GM12878 (cell line): Measurements from ENCODE around the gene TARM1. TPM values are rescaled to one million over a fixed set of nuclear protein-coding genes. Genes with fewer than 3 reads are reported as not detected.

Experiments
- ATAC-seq: fragments of 200-7000 bp; cut with Tn5 transposase; 3 replicates; pipeline ENCODE4 v1.9.1; 2020; ENCODE audit warnings: mild to moderate bottlenecking, moderate library complexity
- BruUV-seq: library from RNA; stranded (reverse); fragments of 400-500 nt; replicated peaks from 2 replicates; lab custom pipeline; 2021; lab: Mats Ljungman, UMichigan
- CTCF ChIA-PET: fragments of 300-600 bp; sonication (Branson Sonifier 250); formaldehyde crosslinking; extraction: SDS; loops from one replicate; lab custom pipeline; 2021; ENCODE audit warnings: inconsistent platforms; lab: Yijun Ruan, JAX
- POLR2A ChIA-PET: fragments of 350-600 bp; formaldehyde crosslinking; extraction: SDS; loops from one replicate; lab custom pipeline; 2021; ENCODE audit warnings: inconsistent platforms; lab: Charles Lee
- RAD21 ChIA-PET: fragments of 300-600 bp; sonication (Branson Sonifier 250); formaldehyde crosslinking; loops from one replicate; lab custom pipeline; 2023; ENCODE audit warnings: antibody characterized with exemption; ENCODE audit not compliant: unreplicated experiment; lab: Charles Lee
- SMC1A ChIA-PET: fragments of 300-600 bp; sonication (Branson Sonifier 250); formaldehyde crosslinking; loops from one replicate; lab custom pipeline; 2023; ENCODE audit not compliant: unreplicated experiment, uncharacterized antibody; lab: Charles Lee
- DNase-seq: peaks from one replicate; pipeline ENCODE4 v3.0.0-alpha.2; 2011; ENCODE audit warnings: low read depth, low spot score
- FAIRE-seq: peaks from 3 replicates; lab custom pipeline; 2011; peaks lifted over from hg19 to GRCh38; lab: Jason Lieb, UNC
- H2AFZ ChIP-seq: 2 replicates; pipeline ENCODE4 v1.6.0; 2011; ENCODE audit warnings: low read depth, low read length, control low read depth; ENCODE audit not compliant: control insufficient read depth
- H3K27ac ChIP-seq: 2 replicates; pipeline ENCODE4 v1.5.1; 2011; ENCODE audit warnings: control low read depth; ENCODE audit not compliant: control insufficient read depth, insufficient read depth
- H3K27me3 ChIP-seq, 2 experiments: replicated peaks in 1 of 2; 2 replicates each; pipeline versions ENCODE4 v1.6.0 to v1.6.1; 2011; ENCODE audit warnings: low read length in 1 of 2; ENCODE audit not compliant: control insufficient read depth in 2 of 2, insufficient read depth in 2 of 2
- H3K36me3 ChIP-seq, 2 experiments: 2 replicates each; pipeline ENCODE4 v1.5.1; 2011; ENCODE audit warnings: low read length in 1 of 2; ENCODE audit not compliant: control insufficient read depth in 2 of 2, insufficient read depth in 2 of 2
- H3K4me1 ChIP-seq: 2 replicates; pipeline ENCODE4 v1.6.1; 2011; ENCODE audit warnings: mild to moderate bottlenecking, low read length, moderate library complexity, mixed read lengths; ENCODE audit not compliant: control insufficient read depth, insufficient read depth
- H3K4me2 ChIP-seq: 2 replicates; pipeline ENCODE4 v1.6.0; 2011; ENCODE audit warnings: control low read depth; ENCODE audit not compliant: control insufficient read depth, insufficient read depth
- H3K4me3 ChIP-seq: fragments of 200-600 bp; sonication (generic); 2 replicates; pipeline ENCODE4 v1.5.1; 2016
- H3K79me2 ChIP-seq: 2 replicates; pipeline ENCODE4 v1.6.0; 2011; ENCODE audit warnings: low read length; ENCODE audit not compliant: control insufficient read depth, insufficient read depth
- H3K9ac ChIP-seq: 2 replicates; pipeline ENCODE4 v1.8.0; 2011; ENCODE audit warnings: low read length, control low read depth, mixed read lengths; ENCODE audit not compliant: control insufficient read depth, insufficient read depth
- H3K9me3 ChIP-seq: replicated peaks from 3 replicates; pipeline ENCODE4 v1.5.1; 2011; ENCODE audit warnings: mild to moderate bottlenecking, low read length; ENCODE audit not compliant: control insufficient read depth, insufficient read depth
- H4K20me1 ChIP-seq: 2 replicates; pipeline ENCODE4 v1.6.0; 2011; ENCODE audit not compliant: control insufficient read depth, insufficient read depth
- HDAC2 ChIP-seq: fragments of 200-600 bp; sonication (generic); IDR thresholded peaks from 2 replicates; pipeline ENCODE4 v1.6.1; 2017
- JUNB ChIP-seq: IDR thresholded peaks from 2 replicates; pipeline ENCODE4 v1.6.1; 2016; ENCODE audit warnings: antibody characterized with exemption, mild to moderate bottlenecking
- NR2C1 ChIP-seq: fragments of 450-650 bp; IDR thresholded peaks from 2 replicates; pipeline ENCODE4 v1.6.1; 2017; ENCODE audit warnings: antibody characterized with exemption, mild to moderate bottlenecking, moderate library complexity
- POLR2A ChIP-seq: IDR thresholded peaks from 2 replicates; pipeline ENCODE4 v1.6.1; 2011; ENCODE audit warnings: low read depth, mild to moderate bottlenecking, low read length
- SREBF1 ChIP-seq: IDR thresholded peaks from 2 replicates; pipeline ENCODE4 v1.6.1; 2012; ENCODE audit warnings: mild to moderate bottlenecking, low read length
- YY1 ChIP-seq: IDR thresholded peaks from 2 replicates; pipeline ENCODE4 v1.6.1; 2011; ENCODE audit warnings: low read depth, mild to moderate bottlenecking, low read length
- ZNF24 ChIP-seq: fragments of 450-650 bp; IDR thresholded peaks from 2 replicates; pipeline ENCODE4 v1.6.1; 2017; ENCODE audit warnings: antibody characterized with exemption, mild to moderate bottlenecking
- WGBS: methylation state at CpG from one replicate; pipeline ENCODE4 v1.1.6; 2016; ENCODE audit warnings: low lambda C conversion rate; ENCODE audit not compliant: insufficient replicate concordance, insufficient coverage; ENCODE audit errors: missing lambda C conversion rate; 5-methylcytosine and 5-hydroxymethylcytosine counted together
- in situ Hi-C: fragments of 300-500 bp; cut with MboI; formaldehyde crosslinking; loops from 9 replicates; pipeline ENCODE4 v1.14.3; 2018; ENCODE audit warnings: mixed read lengths
- intact Hi-C: fragments of 100-400 bp; cut with micrococcal nuclease; formaldehyde crosslinking; loops from one replicate; pipeline ENCODE4 v1.14.2; 2022; ENCODE audit not compliant: unreplicated experiment
- polyA plus RNA-seq, 11 experiments: library from polyadenylated mRNA; depleted of rRNA in 4 of 11; unstranded in 6 of 11; stranded (reverse) in 5 of 11; fragments of >200 nt; fragmentation: Nextera tagmentation in 4 of 11; fragmentation: Illumina TruSeq in 1 of 11; extraction: Ambion mirVana in 4 of 11; extraction: Trizol in 1 of 11; gene quantifications; 1 replicate in 1 of 11; 2 replicates in 10 of 11; pipeline versions ENCODE4 v1.2.1 to v1.2.3, GENCODE V29; 2011 to 2016; ENCODE audit warnings: inconsistent platforms in 2 of 11, missing spikeins in 2 of 11, low read depth in 1 of 11
- total RNA-seq, 4 experiments: library from RNA; depleted of rRNA in 3 of 4; stranded (reverse); fragments of >200 nt in 3 of 4; fragmentation: Illumina TruSeq in 1 of 4; extraction: Trizol in 1 of 4; gene quantifications; 2 replicates each; pipeline versions ENCODE4 v1.2.1 to v1.2.3, GENCODE V29; 2013 to 2021

The TARM1 gene
- total and polyA plus RNA-seq, 10 of the 15 experiments (the other 5 are each of a cell fraction or from before 2014, with no cell fraction given): not detected

DNA sequence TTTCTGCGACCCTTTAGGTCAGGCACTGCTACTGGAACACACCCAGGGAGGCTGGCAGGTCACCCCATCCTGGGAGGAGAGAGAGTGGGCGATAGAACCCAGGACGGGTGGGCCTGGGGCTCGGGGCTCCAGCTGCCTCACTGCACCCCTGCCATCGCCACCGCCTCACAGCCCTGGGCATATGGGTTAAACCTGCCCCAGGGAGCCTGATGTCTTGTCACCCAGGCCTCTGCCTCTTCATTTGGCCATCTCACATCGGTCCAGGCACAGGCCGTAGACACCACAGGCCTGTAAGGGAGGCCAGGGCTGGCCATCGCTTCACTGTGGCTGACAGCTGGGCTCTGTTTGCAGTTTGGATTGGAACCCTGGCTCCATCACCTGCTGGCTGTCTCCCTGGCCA lies 44.5 kb upstream of the TARM1 start:
- H4K20me1 ChIP-seq: no peaks in the 10 kb centered on the region
- H3K79me2 ChIP-seq: no peaks in the 10 kb centered on the region
- H3K27ac ChIP-seq: no peak overlapping the region
- in situ Hi-C loops: loop anchor here (25.0 kb wide), 1 partner anchor 1537 kb away; the partner anchor contains the start of gene U2AF2
- H3K9me3 ChIP-seq: no peaks in the 10 kb centered on the region
- SMC1A ChIA-PET: no interaction called here
- H3K27me3 ChIP-seq: no peaks in the 10 kb centered on the region
- no peak overlapping the region for H3K4me2 ChIP-seq
- ATAC-seq (no peak), FAIRE-seq (no peak)
- intact Hi-C loops: no loop called here
- POLR2A ChIA-PET: no interaction called here
- peaks cover 0 to 31% of the 10 kb centered on the region in 2 experiments; a peak in 3 of 4 replicates for H3K36me3 ChIP-seq
- no peaks in the 10 kb centered on the region for H3K4me1 ChIP-seq
- 88% methylated on average over 9 of the region's 9 CpGs for WGBS
- no peak overlapping the region for H3K9ac ChIP-seq
- RAD21 ChIA-PET: no interaction called here
- no peak overlapping the region for H2AFZ ChIP-seq
- no peak overlapping the region for H3K4me3 ChIP-seq
- TF ChIP-seq ZNF24: no peak
- TF ChIP-seq POLR2A: peak; percentile 19; the same call in 1 of the 2 replicates
- TF ChIP-seq, all 136 proteins: peak for 1
- BruUV-seq: no TSS peak
- DNase-seq: no peak
- CTCF ChIA-PET: no interaction called here

DNA sequence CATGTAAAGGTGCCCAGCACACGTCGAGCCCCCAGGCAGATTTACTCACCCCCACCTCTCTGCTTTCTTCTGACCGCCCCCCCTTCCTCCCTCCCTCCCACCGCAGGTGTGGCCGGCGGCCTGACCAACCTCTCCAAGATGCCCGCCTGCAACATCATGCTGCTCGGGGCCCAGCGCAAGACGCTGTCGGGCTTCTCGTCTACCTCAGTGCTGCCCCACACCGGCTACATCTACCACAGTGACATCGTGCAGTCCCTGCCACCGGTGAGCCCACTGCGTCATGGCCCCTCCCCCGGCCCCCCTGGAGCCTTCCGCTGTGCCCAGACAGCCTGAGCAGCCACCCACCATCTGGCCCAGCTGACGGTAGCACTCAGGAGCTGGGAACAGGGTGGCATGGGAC lies 43.2 kb upstream of the TARM1 start:
- Histone ChIP-seq H3K4me3 (no peak overlapping the region), H2AFZ (no peak overlapping the region), H3K79me2 (no peaks in the 10 kb centered on the region), H3K36me3 (peaks cover 8 to 31% of the 10 kb centered on the region in 2 experiments), H3K27me3 (no peaks in the 10 kb centered on the region), H4K20me1 (no peaks in the 10 kb centered on the region), H3K4me2 (no peak overlapping the region), H3K9ac (no peak overlapping the region), H3K9me3 (no peaks in the 10 kb centered on the region), H3K27ac (no peak overlapping the region), H3K4me1 (no peaks in the 10 kb centered on the region)
- intact Hi-C loops (no loop called here), in situ Hi-C loops (no loop called here)
- 96% methylated on average over 13 of the region's 19 CpGs for WGBS
- BruUV-seq: no TSS peak
- ChIA-PET POLR2A (interaction anchor here (1.2 kb wide), 1 partner anchor 13 kb away, joined by 5 read pairs; no protein-coding TSS in a partner anchor), CTCF (interaction anchor here (0.6 kb wide), 1 partner anchor 93 kb away, joined by 3 read pairs; no protein-coding TSS in a partner anchor), SMC1A (no interaction called here), RAD21 (no interaction called here)
- no peak for FAIRE-seq
- no peak for TF ChIP-seq SREBF1
- no peak for TF ChIP-seq NR2C1
- no peak for TF ChIP-seq JUNB
- no peak for TF ChIP-seq HDAC2
- no peak for TF ChIP-seq YY1
- no peak for DNase-seq
- no peak for ATAC-seq
